HepG2 (cell line): ENCODE results near the gene COL26A1. TPM values are rescaled to one million over a fixed set of nuclear protein-coding genes. Genes with fewer than 3 reads are reported as not detected.
A peak's percentile ranks its signal among the peaks of the same experiment; 100 is the strongest.

Experiments
- ARNTL ChIP-seq: sonication (generic); formaldehyde crosslinking; IDR thresholded peaks from 2 replicates; pipeline ENCODE4 v1.4.0; 2020; ENCODE audit warnings: mild to moderate bottlenecking, missing genetic modification reagents
- HES4 ChIP-seq: sonication (generic); formaldehyde crosslinking; IDR thresholded peaks from 2 replicates; pipeline ENCODE4 v1.9.0; 2021; ENCODE audit warnings: mild to moderate bottlenecking, missing genetic modification reagents, borderline replicate concordance
- NRL ChIP-seq: sonication (generic); formaldehyde crosslinking; IDR thresholded peaks from 2 replicates; pipeline ENCODE4 v1.5.0; 2020; ENCODE audit warnings: missing genetic modification reagents, mild to moderate bottlenecking, moderate library complexity, borderline replicate concordance
- PHF8 ChIP-seq: sonication (generic); formaldehyde crosslinking; IDR thresholded peaks from 2 replicates; pipeline ENCODE4 v1.5.0; 2020; ENCODE audit warnings: missing genetic modification reagents
- POLR2AphosphoS5 ChIP-seq: IDR thresholded peaks from 2 replicates; pipeline ENCODE4 v1.6.1; 2012; ENCODE audit warnings: low read depth, low read length
- PTBP1 ChIP-seq: fragments of 200-400 bp; formaldehyde crosslinking; IDR thresholded peaks from 2 replicates; pipeline ENCODE4 v1.6.1; 2018; ENCODE audit warnings: low read length, low read depth; ENCODE audit not compliant: poor library complexity, severe bottlenecking
- SMARCE1 ChIP-seq: fragments of 450-650 bp; IDR thresholded peaks from 2 replicates; pipeline ENCODE4 v1.6.1; 2017; ENCODE audit warnings: borderline replicate concordance
- TEAD2 ChIP-seq: sonication (generic); formaldehyde crosslinking; IDR thresholded peaks from 2 replicates; pipeline ENCODE4 v1.9.0; 2021; ENCODE audit warnings: missing genetic modification reagents
- XRCC5 ChIP-seq: fragments of 200-400 bp; formaldehyde crosslinking; optimal IDR thresholded peaks from 2 replicates; pipeline ENCODE3; 2017; ENCODE audit warnings: mild to moderate bottlenecking, low read length
- ZFP1 ChIP-seq: IDR thresholded peaks from 2 replicates; pipeline ENCODE4 v1.6.1; 2016
- ZFX ChIP-seq: sonication (generic); formaldehyde crosslinking; IDR thresholded peaks from 2 replicates; pipeline ENCODE4 v1.4.0; 2020; ENCODE audit warnings: mild to moderate bottlenecking, low read depth, missing genetic modification reagents, moderate library complexity
- ZNF562 ChIP-seq: sonication (generic); formaldehyde crosslinking; IDR thresholded peaks from 2 replicates; pipeline ENCODE4 v1.8.0; 2022; ENCODE audit warnings: missing genetic modification reagents, borderline replicate concordance
- ZNF749 ChIP-seq: sonication (generic); formaldehyde crosslinking; IDR thresholded peaks from 2 replicates; pipeline ENCODE4 v1.8.0; 2022; ENCODE audit warnings: mild to moderate bottlenecking, missing genetic modification reagents, moderate library complexity, borderline replicate concordance
- polyA plus RNA-seq, 8 experiments: library from polyadenylated mRNA; depleted of rRNA in 3 of 8; stranded (reverse) in 7 of 8; unstranded in 1 of 8; fragments of >200 nt; fragmentation: Illumina TruSeq in 4 of 8; extraction: Trizol in 4 of 8; gene quantifications; 2 replicates each; pipeline versions ENCODE4 v1.2.1 to v1.2.3, GENCODE V29; 2011 to 2016; ENCODE audit warnings: low read depth in 4 of 8, missing spikeins in 1 of 8, mixed read lengths in 1 of 8; ENCODE audit not compliant: insufficient read depth in 1 of 8
- total RNA-seq, 5 experiments: library from RNA; depleted of rRNA; stranded (reverse); fragments of >200 nt; fragmentation: Illumina TruSeq; extraction: Trizol; gene quantifications; 2 replicates each; pipeline ENCODE4 v1.2.3, GENCODE V29; 2016; ENCODE audit warnings: low read depth in 1 of 5
- TF ChIP-seq, protein P1 (sequence below): sonication (generic); formaldehyde crosslinking; IDR thresholded peaks from 2 replicates; pipeline ENCODE4 v1.4.0; 2020; ENCODE audit warnings: missing genetic modification reagents, mild to moderate bottlenecking, borderline replicate concordance
- TF ChIP-seq, protein P2 (sequence below): sonication (generic); formaldehyde crosslinking; IDR thresholded peaks from 2 replicates; pipeline ENCODE4 v1.4.0; 2020; ENCODE audit warnings: missing genetic modification reagents, low read depth, mild to moderate bottlenecking, borderline replicate concordance
- TF ChIP-seq, protein P3 (sequence below): sonication (generic); formaldehyde crosslinking; IDR thresholded peaks from 2 replicates; pipeline ENCODE4 v1.5.0; 2020; ENCODE audit warnings: mild to moderate bottlenecking, missing genetic modification reagents, borderline replicate concordance
- TF ChIP-seq, protein P4 (sequence below): sonication (generic); formaldehyde crosslinking; IDR thresholded peaks from 2 replicates; pipeline ENCODE4 v1.4.0; 2020; ENCODE audit warnings: missing genetic modification reagents

COL26A1 gene
- total and polyA plus RNA-seq, 2 of the 13 experiments (the other 11 are each of a cell fraction or from before 2014, with no cell fraction given), result 7.8 to 9.2 TPM

DNA sequence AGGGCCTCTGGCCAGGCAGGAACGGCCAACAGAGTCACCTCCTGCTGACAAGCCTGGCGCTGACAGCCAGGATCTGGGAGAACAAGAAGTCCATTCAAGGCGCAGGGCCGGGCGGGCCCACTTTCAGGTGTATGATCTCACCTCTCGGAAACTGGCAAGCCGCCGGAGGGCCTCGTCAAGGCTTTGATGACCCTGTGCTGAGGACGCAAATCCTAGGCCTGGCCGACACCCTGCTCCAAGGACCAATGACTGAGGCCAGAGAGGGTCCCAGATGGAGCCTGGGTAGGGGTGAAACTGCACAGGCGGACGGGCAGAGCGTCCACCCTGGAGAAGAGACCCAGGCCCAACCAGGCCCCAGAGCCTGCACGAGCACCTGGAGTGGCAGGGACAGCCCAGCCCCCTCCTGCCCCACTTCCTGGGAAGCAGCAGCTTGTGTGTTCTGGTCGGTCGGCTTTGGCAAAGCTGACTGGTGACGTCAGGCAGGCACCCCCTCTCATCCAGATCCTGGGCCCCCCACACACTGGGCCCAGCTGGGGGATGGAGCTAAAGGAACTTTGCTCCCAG is 235.8 kb downstream of the COL26A1 start (continued):
- TF ChIP-seq XRCC5 (no peak), PHF8 (CRISPR knock-in tag) (peak; percentile 53), ZFP1 (CRISPR knock-in tag) (no peak), NRL (0 out of 2 replicates have a peak, but pooled peaks have one; percentile 39), ARNTL (CRISPR knock-in tag) (no peak), HES4 (CRISPR knock-in tag) (no peak), ZFX (peak; percentile 88), PTBP1 (peak; percentile 62), ZNF749 (CRISPR knock-in tag) (no peak), SMARCE1 (no peak), POLR2AphosphoS5 (no peak), TEAD2 (no peak), ZNF562 (CRISPR knock-in tag) (no peak)
- TF ChIP-seq, protein P1, sequence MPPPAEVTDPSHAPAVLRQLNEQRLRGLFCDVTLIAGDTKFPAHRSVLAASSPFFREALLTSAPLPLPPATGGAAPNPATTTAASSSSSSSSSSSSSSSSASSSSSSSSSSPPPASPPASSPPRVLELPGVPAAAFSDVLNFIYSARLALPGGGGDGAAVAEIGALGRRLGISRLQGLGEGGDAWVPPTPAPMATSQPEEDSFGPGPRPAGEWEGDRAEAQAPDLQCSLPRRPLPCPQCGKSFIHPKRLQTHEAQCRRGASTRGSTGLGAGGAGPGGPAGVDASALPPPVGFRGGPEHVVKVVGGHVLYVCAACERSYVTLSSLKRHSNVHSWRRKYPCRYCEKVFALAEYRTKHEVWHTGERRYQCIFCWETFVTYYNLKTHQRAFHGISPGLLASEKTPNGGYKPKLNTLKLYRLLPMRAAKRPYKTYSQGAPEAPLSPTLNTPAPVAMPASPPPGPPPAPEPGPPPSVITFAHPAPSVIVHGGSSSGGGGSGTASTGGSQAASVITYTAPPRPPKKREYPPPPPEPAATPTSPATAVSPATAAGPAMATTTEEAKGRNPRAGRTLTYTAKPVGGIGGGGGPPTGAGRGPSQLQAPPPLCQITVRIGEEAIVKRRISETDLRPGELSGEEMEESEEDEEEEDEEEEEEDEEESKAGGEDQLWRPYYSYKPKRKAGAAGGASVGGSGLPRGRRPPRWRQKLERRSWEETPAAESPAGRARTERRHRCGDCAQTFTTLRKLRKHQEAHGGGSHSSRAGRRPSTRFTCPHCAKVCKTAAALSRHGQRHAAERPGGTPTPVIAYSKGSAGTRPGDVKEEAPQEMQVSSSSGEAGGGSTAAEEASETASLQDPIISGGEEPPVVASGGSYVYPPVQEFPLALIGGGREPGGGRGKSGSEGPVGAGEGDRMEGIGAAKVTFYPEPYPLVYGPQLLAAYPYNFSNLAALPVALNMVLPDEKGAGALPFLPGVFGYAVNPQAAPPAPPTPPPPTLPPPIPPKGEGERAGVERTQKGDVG (CRISPR knock-in tag), result no peak
- TF ChIP-seq, protein P2, sequence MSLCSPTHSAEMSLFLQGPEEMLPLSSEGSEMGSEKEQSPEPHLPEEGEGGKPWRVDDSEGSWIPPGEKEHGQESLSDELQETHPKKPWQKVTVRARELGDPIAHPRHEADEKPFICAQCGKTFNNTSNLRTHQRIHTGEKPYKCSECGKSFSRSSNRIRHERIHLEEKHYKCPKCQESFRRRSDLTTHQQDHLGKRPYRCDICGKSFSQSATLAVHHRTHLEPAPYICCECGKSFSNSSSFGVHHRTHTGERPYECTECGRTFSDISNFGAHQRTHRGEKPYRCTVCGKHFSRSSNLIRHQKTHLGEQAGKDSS (CRISPR knock-in tag), result 0 out of 2 replicates have a peak, but pooled peaks have one; percentile 33
- TF ChIP-seq, protein P3, sequence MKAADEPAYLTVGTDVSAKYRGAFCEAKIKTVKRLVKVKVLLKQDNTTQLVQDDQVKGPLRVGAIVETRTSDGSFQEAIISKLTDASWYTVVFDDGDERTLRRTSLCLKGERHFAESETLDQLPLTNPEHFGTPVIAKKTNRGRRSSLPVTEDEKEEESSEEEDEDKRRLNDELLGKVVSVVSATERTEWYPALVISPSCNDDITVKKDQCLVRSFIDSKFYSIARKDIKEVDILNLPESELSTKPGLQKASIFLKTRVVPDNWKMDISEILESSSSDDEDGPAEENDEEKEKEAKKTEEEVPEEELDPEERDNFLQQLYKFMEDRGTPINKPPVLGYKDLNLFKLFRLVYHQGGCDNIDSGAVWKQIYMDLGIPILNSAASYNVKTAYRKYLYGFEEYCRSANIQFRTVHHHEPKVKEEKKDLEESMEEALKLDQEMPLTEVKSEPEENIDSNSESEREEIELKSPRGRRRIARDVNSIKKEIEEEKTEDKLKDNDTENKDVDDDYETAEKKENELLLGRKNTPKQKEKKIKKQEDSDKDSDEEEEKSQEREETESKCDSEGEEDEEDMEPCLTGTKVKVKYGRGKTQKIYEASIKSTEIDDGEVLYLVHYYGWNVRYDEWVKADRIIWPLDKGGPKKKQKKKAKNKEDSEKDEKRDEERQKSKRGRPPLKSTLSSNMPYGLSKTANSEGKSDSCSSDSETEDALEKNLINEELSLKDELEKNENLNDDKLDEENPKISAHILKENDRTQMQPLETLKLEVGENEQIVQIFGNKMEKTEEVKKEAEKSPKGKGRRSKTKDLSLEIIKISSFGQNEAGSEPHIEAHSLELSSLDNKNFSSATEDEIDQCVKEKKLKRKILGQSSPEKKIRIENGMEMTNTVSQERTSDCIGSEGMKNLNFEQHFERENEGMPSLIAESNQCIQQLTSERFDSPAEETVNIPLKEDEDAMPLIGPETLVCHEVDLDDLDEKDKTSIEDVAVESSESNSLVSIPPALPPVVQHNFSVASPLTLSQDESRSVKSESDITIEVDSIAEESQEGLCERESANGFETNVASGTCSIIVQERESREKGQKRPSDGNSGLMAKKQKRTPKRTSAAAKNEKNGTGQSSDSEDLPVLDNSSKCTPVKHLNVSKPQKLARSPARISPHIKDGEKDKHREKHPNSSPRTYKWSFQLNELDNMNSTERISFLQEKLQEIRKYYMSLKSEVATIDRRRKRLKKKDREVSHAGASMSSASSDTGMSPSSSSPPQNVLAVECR (CRISPR knock-in tag), result peak; percentile 35; the same call in 1 of the 2 replicates
- TF ChIP-seq, protein P4, sequence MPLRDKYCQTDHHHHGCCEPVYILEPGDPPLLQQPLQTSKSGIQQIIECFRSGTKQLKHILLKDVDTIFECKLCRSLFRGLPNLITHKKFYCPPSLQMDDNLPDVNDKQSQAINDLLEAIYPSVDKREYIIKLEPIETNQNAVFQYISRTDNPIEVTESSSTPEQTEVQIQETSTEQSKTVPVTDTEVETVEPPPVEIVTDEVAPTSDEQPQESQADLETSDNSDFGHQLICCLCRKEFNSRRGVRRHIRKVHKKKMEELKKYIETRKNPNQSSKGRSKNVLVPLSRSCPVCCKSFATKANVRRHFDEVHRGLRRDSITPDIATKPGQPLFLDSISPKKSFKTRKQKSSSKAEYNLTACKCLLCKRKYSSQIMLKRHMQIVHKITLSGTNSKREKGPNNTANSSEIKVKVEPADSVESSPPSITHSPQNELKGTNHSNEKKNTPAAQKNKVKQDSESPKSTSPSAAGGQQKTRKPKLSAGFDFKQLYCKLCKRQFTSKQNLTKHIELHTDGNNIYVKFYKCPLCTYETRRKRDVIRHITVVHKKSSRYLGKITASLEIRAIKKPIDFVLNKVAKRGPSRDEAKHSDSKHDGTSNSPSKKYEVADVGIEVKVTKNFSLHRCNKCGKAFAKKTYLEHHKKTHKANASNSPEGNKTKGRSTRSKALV (CRISPR knock-in tag), result no peak
